ENCODE measurements around the gene PPM1H. TPM values are rescaled to one million over a fixed set of nuclear protein-coding genes. Genes with fewer than 3 reads are reported as not detected.

The PPM1H gene
- total RNA-seq, 1 experiment from 2014 or later = 12.0 TPM

- intact Hi-C loops (cut with micrococcal nuclease) = no loop called here
- no peaks in the 10 kb centered on the region for H4K20me1 ChIP-seq (ENCODE audit: low read length)
- TF ChIP-seq EZH2 (IDR thresholded peaks at IDR 0.05; ENCODE audit: low read length, unreplicated experiment) (no peak), EZH2phosphoT487 (IDR thresholded peaks at IDR 0.05; ENCODE audit: borderline replicate concordance, low read length) (no peak)
- TF ChIP-seq, protein P1, sequence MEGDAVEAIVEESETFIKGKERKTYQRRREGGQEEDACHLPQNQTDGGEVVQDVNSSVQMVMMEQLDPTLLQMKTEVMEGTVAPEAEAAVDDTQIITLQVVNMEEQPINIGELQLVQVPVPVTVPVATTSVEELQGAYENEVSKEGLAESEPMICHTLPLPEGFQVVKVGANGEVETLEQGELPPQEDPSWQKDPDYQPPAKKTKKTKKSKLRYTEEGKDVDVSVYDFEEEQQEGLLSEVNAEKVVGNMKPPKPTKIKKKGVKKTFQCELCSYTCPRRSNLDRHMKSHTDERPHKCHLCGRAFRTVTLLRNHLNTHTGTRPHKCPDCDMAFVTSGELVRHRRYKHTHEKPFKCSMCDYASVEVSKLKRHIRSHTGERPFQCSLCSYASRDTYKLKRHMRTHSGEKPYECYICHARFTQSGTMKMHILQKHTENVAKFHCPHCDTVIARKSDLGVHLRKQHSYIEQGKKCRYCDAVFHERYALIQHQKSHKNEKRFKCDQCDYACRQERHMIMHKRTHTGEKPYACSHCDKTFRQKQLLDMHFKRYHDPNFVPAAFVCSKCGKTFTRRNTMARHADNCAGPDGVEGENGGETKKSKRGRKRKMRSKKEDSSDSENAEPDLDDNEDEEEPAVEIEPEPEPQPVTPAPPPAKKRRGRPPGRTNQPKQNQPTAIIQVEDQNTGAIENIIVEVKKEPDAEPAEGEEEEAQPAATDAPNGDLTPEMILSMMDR (conservative IDR thresholded peaks at IDR 0.05; ENCODE audit: low read depth, low read length) = no peak
- no peaks in the 10 kb centered on the region for H3K9me3 ChIP-seq (ENCODE audit: low read length)
- no peaks in the 10 kb centered on the region for H3K27me3 ChIP-seq (ENCODE audit: low read length)
- no TSS peak for BruUV-seq (replicated peaks)
- H3K4me3 ChIP-seq (ENCODE audit: low read length) = no peak overlapping the region
- H3K9me2 ChIP-seq (replicated peaks; ENCODE audit: low read length) = no peaks in the 10 kb centered on the region
- no peak for ATAC-seq
- CTCF ChIA-PET = no interaction called here
- POLR2A ChIA-PET (ENCODE audit: unreplicated experiment) = no interaction called here
- DNase-seq = no peak
- no peaks in the 10 kb centered on the region for H3K4me1 ChIP-seq (ENCODE audit: insufficient read depth, low read length)
- H3K27ac ChIP-seq (ENCODE audit: low read length) = no peak overlapping the region
- no peaks in the 10 kb centered on the region for H3K36me3 ChIP-seq (ENCODE audit: low read depth, low read length)
- no peaks in the 10 kb centered on the region for H3F3A ChIP-seq (ENCODE audit: low read length, unreplicated experiment)
- H3K9ac ChIP-seq (ENCODE audit: low read length) = no peak overlapping the region
- no peak overlapping the region for H3K4me2 ChIP-seq (ENCODE audit: low read length)
- no peak overlapping the region for H2AFZ ChIP-seq (ENCODE audit: low read length)
- no peaks in the 10 kb centered on the region for H3K79me2 ChIP-seq (ENCODE audit: low read length)
Observed at GRCh38 chr12:62778187-62778586, 156.8 kb downstream of the PPM1H start.

DNA sequence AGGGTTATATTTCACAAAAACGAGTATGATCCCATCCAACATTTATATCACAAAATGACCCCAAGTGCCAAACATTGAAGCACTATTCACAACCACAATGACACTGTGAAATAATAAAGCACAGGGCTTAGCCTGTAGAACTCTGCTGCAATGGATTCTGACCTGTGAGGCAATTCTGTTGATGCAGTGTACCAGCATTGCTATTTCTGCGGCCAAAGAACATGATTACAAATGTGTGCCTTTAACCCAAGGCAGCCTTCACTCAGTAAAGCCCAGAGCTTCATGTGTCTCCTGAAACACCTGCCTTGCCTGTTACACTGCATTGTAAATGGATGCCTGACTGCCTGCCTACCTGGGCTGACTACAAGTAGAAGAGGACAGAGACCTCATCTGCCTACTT is 158.0 kb downstream of the PPM1H start:
- DNase-seq (no peak), ATAC-seq (no peak)
- Histone ChIP-seq H3K9me2 (replicated peaks; ENCODE audit: low read length) (no peaks in the 10 kb centered on the region), H2AFZ (ENCODE audit: low read length) (no peak overlapping the region), H3K9me3 (ENCODE audit: low read length) (no peaks in the 10 kb centered on the region), H3K4me3 (ENCODE audit: low read length) (no peak overlapping the region), H3K27me3 (ENCODE audit: low read length) (no peaks in the 10 kb centered on the region), H3F3A (ENCODE audit: low read length, unreplicated experiment) (no peaks in the 10 kb centered on the region), H4K20me1 (ENCODE audit: low read length) (no peaks in the 10 kb centered on the region), H3K4me2 (ENCODE audit: low read length) (no peak overlapping the region), H3K79me2 (ENCODE audit: low read length) (no peaks in the 10 kb centered on the region), H3K36me3 (ENCODE audit: low read depth, low read length) (no peaks in the 10 kb centered on the region), H3K4me1 (ENCODE audit: insufficient read depth, low read length) (no peaks in the 10 kb centered on the region), H3K9ac (ENCODE audit: low read length) (no peak overlapping the region), H3K27ac (ENCODE audit: low read length) (no peak overlapping the region)
- TF ChIP-seq EZH2phosphoT487 (IDR thresholded peaks at IDR 0.05; ENCODE audit: borderline replicate concordance, low read length) (no peak), EZH2 (IDR thresholded peaks at IDR 0.05; ENCODE audit: low read length, unreplicated experiment) (no peak)
- TF ChIP-seq, protein P1 (conservative IDR thresholded peaks at IDR 0.05; ENCODE audit: low read depth, low read length) = no peak
- intact Hi-C loops (cut with micrococcal nuclease) = no loop called here
- POLR2A ChIA-PET (ENCODE audit: unreplicated experiment) = no interaction called here
- no TSS peak for BruUV-seq (replicated peaks)
- CTCF ChIA-PET = no interaction called here

GRCh38 chr12:62776575-62776974 is 158.4 kb downstream of the PPM1H start:
- ChIA-PET CTCF (no interaction called here), POLR2A (ENCODE audit: unreplicated experiment) (no interaction called here)
- Histone ChIP-seq H3K4me2 (ENCODE audit: low read length) (no peak overlapping the region), H3K79me2 (ENCODE audit: low read length) (no peaks in the 10 kb centered on the region), H3K4me3 (ENCODE audit: low read length) (no peak overlapping the region), H3K4me1 (ENCODE audit: insufficient read depth, low read length) (no peaks in the 10 kb centered on the region), H3K9me2 (replicated peaks; ENCODE audit: low read length) (no peaks in the 10 kb centered on the region), H3F3A (ENCODE audit: low read length, unreplicated experiment) (no peaks in the 10 kb centered on the region), H4K20me1 (ENCODE audit: low read length) (no peaks in the 10 kb centered on the region), H3K9ac (ENCODE audit: low read length) (no peak overlapping the region), H3K27ac (ENCODE audit: low read length) (no peak overlapping the region), H3K36me3 (ENCODE audit: low read depth, low read length) (no peaks in the 10 kb centered on the region), H2AFZ (ENCODE audit: low read length) (no peak overlapping the region), H3K27me3 (ENCODE audit: low read length) (no peaks in the 10 kb centered on the region), H3K9me3 (ENCODE audit: low read length) (no peaks in the 10 kb centered on the region)
- DNase-seq (no peak), ATAC-seq (no peak)
- BruUV-seq (replicated peaks) = no TSS peak
- intact Hi-C loops (cut with micrococcal nuclease) = no loop called here
- TF ChIP-seq, protein P1 (conservative IDR thresholded peaks at IDR 0.05; ENCODE audit: low read depth, low read length) = no peak
- TF ChIP-seq EZH2phosphoT487 (IDR thresholded peaks at IDR 0.05; ENCODE audit: borderline replicate concordance, low read length) (no peak), EZH2 (IDR thresholded peaks at IDR 0.05; ENCODE audit: low read length, unreplicated experiment) (no peak)
